Smooth muscle cell (in vitro differentiated cells): ENCODE results near the gene PHEX. TPM values are rescaled to one million over a fixed set of nuclear protein-coding genes. Genes with fewer than 3 reads are reported as not detected.

ENCODE experiments used
- DNase-seq: peaks from one replicate; lab custom pipeline; 2025; ENCODE audit not compliant: unreplicated experiment; lab: John Stamatoyannopoulos, UW
- H2AFZ ChIP-seq: fragments of 200-600 bp; sonication (generic); 2 replicates; pipeline ENCODE4 v1.6.0; 2016; ENCODE audit warnings: antibody characterized with exemption, low read depth, mild to moderate bottlenecking
- H3F3A ChIP-seq: fragments of 200-600 bp; sonication (generic); 2 replicates; pipeline ENCODE4 v1.6.0; 2017; ENCODE audit warnings: antibody characterized with exemption, low read depth
- H3K27ac ChIP-seq: fragments of 200-600 bp; sonication (generic); 2 replicates; pipeline ENCODE4 v1.5.1; 2016; ENCODE audit warnings: low read depth, mild to moderate bottlenecking
- H3K27me3 ChIP-seq: fragments of 200-600 bp; sonication (generic); 2 replicates; pipeline ENCODE4 v1.6.1; 2016; ENCODE audit warnings: low read depth, mild to moderate bottlenecking
- H3K36me3 ChIP-seq: fragments of 200-600 bp; sonication (generic); 2 replicates; pipeline ENCODE4 v1.5.1; 2016; ENCODE audit warnings: low read depth
- H3K4me1 ChIP-seq: fragments of 200-600 bp; sonication (generic); 2 replicates; pipeline ENCODE4 v1.5.1; 2016; ENCODE audit warnings: low read depth
- H3K4me2 ChIP-seq: fragments of 200-600 bp; sonication (generic); 2 replicates; pipeline ENCODE4 v1.6.0; 2016; ENCODE audit warnings: mild to moderate bottlenecking
- H3K4me3 ChIP-seq: fragments of 200-600 bp; sonication (generic); 2 replicates; pipeline ENCODE4 v1.5.1; 2016; ENCODE audit warnings: mild to moderate bottlenecking
- H3K79me2 ChIP-seq: fragments of 200-600 bp; sonication (generic); 2 replicates; pipeline ENCODE4 v1.6.0; 2016; ENCODE audit warnings: low read depth, mild to moderate bottlenecking
- H3K9ac ChIP-seq: fragments of 200-600 bp; sonication (generic); 2 replicates; pipeline ENCODE4 v1.6.0; 2016; ENCODE audit warnings: low read depth
- H3K9me3 ChIP-seq: fragments of 200-600 bp; sonication (generic); replicated peaks from 2 replicates; pipeline ENCODE4 v1.5.1; 2016; ENCODE audit warnings: low read depth
- H4K20me1 ChIP-seq: fragments of 200-600 bp; sonication (generic); 2 replicates; pipeline ENCODE4 v1.6.0; 2016; ENCODE audit warnings: low read depth
- CTCF ChIP-seq: fragments of 200-600 bp; sonication (generic); IDR thresholded peaks from 2 replicates; pipeline ENCODE4 v1.5.1; 2017; ENCODE audit warnings: borderline replicate concordance, mild to moderate bottlenecking, antibody characterized with exemption; ENCODE audit not compliant: insufficient read depth, poor library complexity, severe bottlenecking
- WGBS: methylation state at CpG from one replicate; pipeline ENCODE4 v1.1.7; 2016; ENCODE audit warnings: low lambda C conversion rate; 5-methylcytosine and 5-hydroxymethylcytosine counted together
- polyA plus RNA-seq: library from polyadenylated mRNA; unstranded; fragments of >200 nt; fragmentation: Nextera tagmentation; extraction: Ambion mirVana; gene quantifications from 2 replicates; pipeline ENCODE4 v1.2.1, GENCODE V29; 2016
- total RNA-seq: library from RNA; depleted of rRNA; stranded (reverse); fragments of >200 nt; gene quantifications from 2 replicates; pipeline ENCODE4 v1.2.3, GENCODE V29; 2014

The PHEX gene
- total and polyA plus RNA-seq, 2 experiments from 2014 or later = not detected

DNA sequence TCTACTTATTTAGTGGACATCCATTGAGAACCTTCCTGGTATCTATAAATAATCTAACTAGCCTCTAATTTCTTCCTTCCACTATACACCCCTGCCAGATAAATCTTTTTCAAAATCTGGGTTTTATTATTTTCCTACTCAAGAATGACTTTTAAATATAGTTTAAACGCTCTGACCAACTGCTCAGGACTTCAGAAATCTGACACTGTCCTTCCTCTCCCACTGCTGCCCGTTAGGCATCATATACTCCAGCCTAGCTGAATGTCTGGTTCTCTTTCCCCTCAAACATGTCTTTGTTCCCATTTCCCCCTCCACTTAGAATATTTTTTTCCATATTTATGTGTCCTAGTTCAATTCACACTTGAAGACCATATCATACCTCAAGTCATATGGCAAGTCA lies 205.4 kb downstream of the PHEX start:
- Histone ChIP-seq H3K36me3 (no peaks in the 10 kb centered on the region), H3K4me2 (no peak overlapping the region), H3K27me3 (no peaks in the 10 kb centered on the region), H3F3A (no peaks in the 10 kb centered on the region), H4K20me1 (no peaks in the 10 kb centered on the region), H3K9ac (no peak overlapping the region), H2AFZ (no peak overlapping the region), H3K4me3 (no peak overlapping the region), H3K4me1 (no peaks in the 10 kb centered on the region), H3K27ac (no peak overlapping the region), H3K9me3 (no peaks in the 10 kb centered on the region), H3K79me2 (no peaks in the 10 kb centered on the region)
- 64% methylated on average over 2 of the region's 2 CpGs for WGBS
- DNase-seq = no peak
- TF ChIP-seq CTCF = no peak

DNA sequence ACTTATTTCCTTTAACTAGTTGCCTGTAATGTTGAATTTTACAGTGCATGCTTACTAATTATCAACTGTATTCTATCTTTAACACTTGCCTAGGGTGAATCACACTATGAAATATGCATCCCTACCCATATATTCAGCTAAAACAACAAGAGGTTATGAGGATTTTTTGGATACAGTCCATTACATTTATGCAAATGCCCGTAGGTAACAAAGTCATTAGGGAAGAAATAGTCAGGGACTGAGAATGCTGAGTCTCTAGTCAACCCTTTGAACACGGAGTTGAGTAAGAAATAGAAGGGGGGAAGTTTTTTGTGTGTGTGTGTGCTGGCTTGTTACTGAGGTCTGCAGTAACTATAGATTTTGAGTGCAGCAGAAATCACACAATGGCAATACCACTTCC lies 214.5 kb downstream of the PHEX start:
- DNase-seq = no peak
- no peaks in the 10 kb centered on the region for H3K9me3 ChIP-seq
- no peak overlapping the region for H2AFZ ChIP-seq
- H3F3A ChIP-seq = no peaks in the 10 kb centered on the region
- no peaks in the 10 kb centered on the region for H4K20me1 ChIP-seq
- no peaks in the 10 kb centered on the region for H3K4me1 ChIP-seq
- H3K4me3 ChIP-seq = no peak overlapping the region
- H3K27ac ChIP-seq = no peak overlapping the region
- no peak overlapping the region for H3K9ac ChIP-seq
- TF ChIP-seq CTCF = no peak
- 50% methylated on average over 2 of the region's 2 CpGs for WGBS
- no peaks in the 10 kb centered on the region for H3K27me3 ChIP-seq
- H3K79me2 ChIP-seq = no peaks in the 10 kb centered on the region
- H3K36me3 ChIP-seq = no peaks in the 10 kb centered on the region
- H3K4me2 ChIP-seq = no peak overlapping the region

DNA sequence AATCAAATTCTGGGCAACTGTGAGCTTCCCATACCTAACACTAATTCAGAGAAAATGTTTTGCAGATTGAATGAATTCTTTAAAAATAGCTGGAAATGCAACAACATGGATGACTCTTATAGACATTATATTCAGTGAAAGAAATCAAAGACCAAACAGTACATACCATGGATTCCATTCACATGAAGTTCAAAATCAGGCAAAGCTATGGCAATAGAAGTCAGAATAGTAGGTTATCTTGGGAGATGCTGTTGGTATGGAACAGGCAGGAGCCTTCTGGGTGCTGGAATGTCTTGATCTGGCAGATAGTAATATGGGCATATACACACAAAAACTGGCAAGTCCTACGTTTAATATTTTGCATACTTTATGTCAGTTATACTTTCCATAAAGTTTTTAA lies 215.0 kb downstream of the PHEX start:
- Histone ChIP-seq H3K4me3 (no peak overlapping the region), H3K9ac (no peak overlapping the region), H2AFZ (no peak overlapping the region), H3K36me3 (no peaks in the 10 kb centered on the region), H3K4me1 (no peaks in the 10 kb centered on the region), H3F3A (no peaks in the 10 kb centered on the region), H3K4me2 (no peak overlapping the region), H3K27me3 (no peaks in the 10 kb centered on the region), H3K27ac (no peak overlapping the region), H3K79me2 (no peaks in the 10 kb centered on the region), H4K20me1 (no peaks in the 10 kb centered on the region), H3K9me3 (no peaks in the 10 kb centered on the region)
- 56% methylated on average over 1 of the region's 1 CpG for WGBS
- TF ChIP-seq CTCF = no peak
- no peak for DNase-seq

- no peaks in the 10 kb centered on the region for H3K36me3 ChIP-seq
- no peaks in the 10 kb centered on the region for H3K9me3 ChIP-seq
- H3F3A ChIP-seq = no peaks in the 10 kb centered on the region
- H3K27ac ChIP-seq = no peak overlapping the region
- H3K9ac ChIP-seq = no peak overlapping the region
- H3K4me1 ChIP-seq = no peaks in the 10 kb centered on the region
- no peak for DNase-seq
- no peak overlapping the region for H2AFZ ChIP-seq
- H4K20me1 ChIP-seq = no peaks in the 10 kb centered on the region
- no peak overlapping the region for H3K4me2 ChIP-seq
- WGBS = 58% methylated on average over 3 of the region's 3 CpGs
- no peaks in the 10 kb centered on the region for H3K79me2 ChIP-seq
- H3K4me3 ChIP-seq = no peak overlapping the region
- H3K27me3 ChIP-seq = no peaks in the 10 kb centered on the region
- no peak for TF ChIP-seq CTCF
Observed at GRCh38 chrX:22248401-22248800, 216.3 kb downstream of the PHEX start.
